HCT116 (cell line): ENCODE data around the gene ACBD6. TPM values are rescaled to one million over a fixed set of nuclear protein-coding genes. Genes with fewer than 3 reads are reported as not detected.

ENCODE experiments used
- ATAC-seq: fragments of 200-7000 bp; cut with Tn5 transposase; 2 replicates; pipeline ENCODE4 v1.9.1; 2020; ENCODE audit warnings: mild to moderate bottlenecking, moderate library complexity
- BruUV-seq: library from RNA; stranded (reverse); fragments of 400-500 nt; replicated peaks from 2 replicates; lab custom pipeline; 2021; lab: Mats Ljungman, UMichigan
- CTCF ChIA-PET: fragments of 300-600 bp; sonication (Branson Sonifier 250); formaldehyde crosslinking; loops from one replicate; lab custom pipeline; 2021; ENCODE audit warnings: antibody characterized with exemption; lab: Charles Lee
- POLR2A ChIA-PET: fragments of 300-600, 350-600 bp; sonication (Branson Sonifier 250); formaldehyde crosslinking; loops from one replicate; lab custom pipeline; 2021; ENCODE audit warnings: antibody characterized with exemption; lab: Charles Lee
- RAD21 ChIA-PET, 2 experiments: fragments of 300-600 bp; sonication (Branson Sonifier 250); formaldehyde crosslinking; loops; one replicate each; lab custom pipeline; 2023; ENCODE audit warnings: low total read pairs in 2 of 2; ENCODE audit not compliant: uncharacterized antibody in 2 of 2, unreplicated experiment in 2 of 2, low non-redundant PET in 1 of 2; lab: Charles Lee
- DNase-seq: peaks from one replicate; pipeline ENCODE4 v3.0.0-alpha.2; 2010; ENCODE audit warnings: low read depth, low spot score
- H2AFZ ChIP-seq: fragments of 200-600 bp; shearing (Covaris generic), sonication (generic); 2 replicates; pipeline ENCODE4 v1.6.1; 2017; ENCODE audit warnings: low read depth, mixed run types, mixed read lengths, antibody characterized with exemption, low read length; ENCODE audit not compliant: poor library complexity, severe bottlenecking
- H3K27ac ChIP-seq: 2 replicates; pipeline ENCODE4 v1.5.1; 2012; ENCODE audit warnings: low read depth, low read length
- H3K27me3 ChIP-seq: fragments of 200-600 bp; sonication (generic); 2 replicates; pipeline ENCODE4 v1.6.1; 2016; ENCODE audit warnings: mixed run types, low read length, mixed read lengths; ENCODE audit not compliant: insufficient read depth
- H3K36me3 ChIP-seq, 2 experiments: fragments of 200-500 bp in 1 of 2; fragments of 200-600 bp in 1 of 2; sonication (Bioruptor generic) in 1 of 2; sonication (generic) in 1 of 2; 2 replicates each; pipeline versions ENCODE4 v1.5.1 to v1.6.1; 2014 to 2016; ENCODE audit warnings: low read length in 2 of 2, inconsistent platforms in 1 of 2, mixed read lengths in 1 of 2, mixed run types in 1 of 2; ENCODE audit not compliant: insufficient read depth in 2 of 2, control insufficient read depth in 1 of 2
- H3K4me1 ChIP-seq, 2 experiments: fragments of 200-600 bp in 1 of 2; sonication (generic) in 1 of 2; 2 replicates each; pipeline versions ENCODE4 v1.5.1 to v1.6.1; 2012 to 2017; ENCODE audit warnings: low read length in 2 of 2, inconsistent platforms in 1 of 2, mild to moderate bottlenecking in 1 of 2, mixed read lengths in 1 of 2, mixed run types in 1 of 2, moderate library complexity in 1 of 2; ENCODE audit not compliant: insufficient read depth in 2 of 2, control insufficient read depth in 1 of 2
- H3K4me2 ChIP-seq: fragments of 200-600 bp; sonication (generic); 2 replicates; pipeline ENCODE4 v1.6.1; 2017; ENCODE audit warnings: mixed run types, low read length, mixed read lengths
- H3K4me3 ChIP-seq, 2 experiments: fragments of 200-600 bp in 1 of 2; sonication (generic) in 1 of 2; replicated peaks in 1 of 2; 2 replicates each; pipeline ENCODE4 v1.5.1; 2011 to 2016; ENCODE audit warnings: low read length in 2 of 2, control low read depth in 1 of 2, low read depth in 1 of 2, mild to moderate bottlenecking in 1 of 2, mixed read lengths in 1 of 2, mixed run types in 1 of 2
- H3K79me2 ChIP-seq: fragments of 200-600 bp; sonication (generic); 2 replicates; pipeline ENCODE4 v1.6.1; 2017; ENCODE audit warnings: mild to moderate bottlenecking, mixed run types, low read length, moderate library complexity, mixed read lengths; ENCODE audit not compliant: insufficient read depth
- H3K9ac ChIP-seq: fragments of 200-600 bp; sonication (generic); 2 replicates; pipeline ENCODE4 v1.6.1; 2016; ENCODE audit warnings: low read length, mixed read lengths
- H3K9me2 ChIP-seq: fragments of 200-600 bp; sonication (generic), shearing (Covaris generic); 2 replicates; pipeline ENCODE4 v1.6.1; 2017; ENCODE audit warnings: mixed run types, mild to moderate bottlenecking, moderate library complexity; ENCODE audit not compliant: insufficient read depth
- H3K9me3 ChIP-seq, 2 experiments: fragments of 200-500 bp in 1 of 2; fragments of 200-600 bp in 1 of 2; sonication (Bioruptor generic) in 1 of 2; sonication (generic) in 1 of 2; 2 replicates each; pipeline ENCODE4 v1.6.1; 2014 to 2017; ENCODE audit warnings: low read length in 2 of 2, mixed read lengths in 2 of 2, inconsistent platforms in 1 of 2, low read depth in 1 of 2, mild to moderate bottlenecking in 1 of 2, mixed run types in 1 of 2, moderate library complexity in 1 of 2; ENCODE audit not compliant: control insufficient read depth in 1 of 2, insufficient read depth in 1 of 2
- H4K20me1 ChIP-seq: fragments of 200-600 bp; sonication (generic), shearing (Covaris generic); 2 replicates; pipeline ENCODE4 v1.6.1; 2017; ENCODE audit warnings: mixed run types, mild to moderate bottlenecking, moderate library complexity; ENCODE audit not compliant: insufficient read depth
- ATF3 ChIP-seq: IDR thresholded peaks from 2 replicates; pipeline ENCODE4 v1.6.1; 2012
- CBX3 ChIP-seq: IDR thresholded peaks from 2 replicates; pipeline ENCODE4 v1.6.1; 2012; ENCODE audit warnings: low read depth
- CEBPB ChIP-seq: IDR thresholded peaks from 2 replicates; pipeline ENCODE4 v1.6.1; 2012; ENCODE audit warnings: low read depth
- CTCF ChIP-seq, 3 experiments: fragments of 200-600 bp in 1 of 3; sonication (generic) in 1 of 3; IDR thresholded peaks in 2 of 3; conservative IDR thresholded peaks in 1 of 3; 2 replicates each; pipeline ENCODE4 v1.5.1; 2012 to 2017; ENCODE audit warnings: low read depth in 2 of 3, low read length in 2 of 3, antibody characterized with exemption in 1 of 3, borderline replicate concordance in 1 of 3, control low read depth in 1 of 3, mild to moderate bottlenecking in 1 of 3, mixed read lengths in 1 of 3, mixed run types in 1 of 3, moderate library complexity in 1 of 3; ENCODE audit not compliant: insufficient read depth in 1 of 3
- ELF1 ChIP-seq: IDR thresholded peaks from 2 replicates; pipeline ENCODE4 v1.6.1; 2012; ENCODE audit warnings: low read depth, borderline replicate concordance
- EZH2 ChIP-seq: fragments of 200-600 bp; sonication (generic); IDR thresholded peaks from 2 replicates; pipeline ENCODE4 v1.6.1; 2017; ENCODE audit warnings: antibody characterized with exemption, mixed run types
- EZH2phosphoT487 ChIP-seq: fragments of 200-600 bp; IDR thresholded peaks from 2 replicates; pipeline ENCODE4 v1.6.1; 2018; ENCODE audit warnings: antibody characterized with exemption, borderline replicate concordance
- FOSL1 ChIP-seq: IDR thresholded peaks from 2 replicates; pipeline ENCODE4 v1.6.1; 2012; ENCODE audit warnings: low read depth
- MAX ChIP-seq: IDR thresholded peaks from 2 replicates; pipeline ENCODE4 v1.6.1; 2012
- POLR2AphosphoS5 ChIP-seq: IDR thresholded peaks from 2 replicates; pipeline ENCODE4 v1.6.1; 2011; ENCODE audit warnings: mild to moderate bottlenecking, low read depth, low read length, moderate library complexity
- RAD21 ChIP-seq: IDR thresholded peaks from 2 replicates; pipeline ENCODE4 v1.6.1; 2012; ENCODE audit warnings: low read depth, mild to moderate bottlenecking
- REST ChIP-seq: IDR thresholded peaks from 2 replicates; pipeline ENCODE4 v1.6.1; 2012; ENCODE audit warnings: low read depth
- SIN3A ChIP-seq: IDR thresholded peaks from 2 replicates; pipeline ENCODE4 v1.6.1; 2012; ENCODE audit warnings: low read depth
- SP1 ChIP-seq: IDR thresholded peaks from 2 replicates; pipeline ENCODE4 v1.6.1; 2012; ENCODE audit warnings: low read depth
- SRF ChIP-seq: IDR thresholded peaks from 2 replicates; pipeline ENCODE4 v1.6.1; 2012; ENCODE audit warnings: low read depth
- YY1 ChIP-seq: IDR thresholded peaks from 2 replicates; pipeline ENCODE4 v1.6.1; 2011; ENCODE audit warnings: low read length, low read depth, moderate library complexity, mild to moderate bottlenecking; ENCODE audit not compliant: insufficient replicate concordance; ENCODE audit errors: extremely low read depth
- ZBTB33 ChIP-seq: IDR thresholded peaks from 2 replicates; pipeline ENCODE4 v1.6.1; 2011; ENCODE audit warnings: mild to moderate bottlenecking, low read length, moderate library complexity; ENCODE audit not compliant: insufficient replicate concordance; ENCODE audit errors: extremely low read depth
- ZFX ChIP-seq: fragments of 450-650 bp; IDR thresholded peaks from 2 replicates; pipeline ENCODE4 v1.6.1; 2017
- ZNF274 ChIP-seq: fragments of 200-500 bp; sonication (Bioruptor generic); IDR thresholded peaks from 2 replicates; pipeline ENCODE4 v1.6.1; 2014; ENCODE audit warnings: mild to moderate bottlenecking, low read depth, low read length, inconsistent platforms
- intact Hi-C: fragments of 100-400 bp; cut with micrococcal nuclease; formaldehyde crosslinking; loops from 2 replicates; pipeline ENCODE4 v1.10.0; 2022
- total RNA-seq: library from RNA; stranded (reverse); gene quantifications from one replicate; pipeline ENCODE4 v1.2.1, GENCODE V29; 2021; ENCODE audit not compliant: unreplicated experiment

Gene ACBD6
- total RNA-seq, 1 experiment from 2014 or later, result 43.2 TPM

GRCh38 chr1:180256341-180257027 is 245.9 kb downstream of the ACBD6 start:
- ChIA-PET RAD21 (no interaction called here), POLR2A (no interaction called here), CTCF (no interaction called here)
- no peaks in the 10 kb centered on the region for H3K27me3 ChIP-seq
- H3K4me3 ChIP-seq, result no peak overlapping the region
- H3K9me3 ChIP-seq, result no peaks in the 10 kb centered on the region
- H3K79me2 ChIP-seq, result no peaks in the 10 kb centered on the region
- DNase-seq (no peak), ATAC-seq (no peak)
- H3K9ac ChIP-seq, result no peak overlapping the region
- intact Hi-C loops, result no loop called here
- H4K20me1 ChIP-seq, result no peaks in the 10 kb centered on the region
- no peaks in the 10 kb centered on the region for H3K36me3 ChIP-seq
- no peak overlapping the region for H3K27ac ChIP-seq
- no peaks in the 10 kb centered on the region for H3K9me2 ChIP-seq
- no peak overlapping the region for H3K4me2 ChIP-seq
- no peak overlapping the region for H2AFZ ChIP-seq
- TF ChIP-seq YY1, result no peak
- no peak for TF ChIP-seq ATF3
- no peak for TF ChIP-seq SP1
- no peak for TF ChIP-seq SRF
- no peak for TF ChIP-seq RAD21
- TF ChIP-seq CBX3, result no peak
- TF ChIP-seq MAX, result no peak
- no peak for TF ChIP-seq POLR2AphosphoS5
- no peak for TF ChIP-seq CTCF (IDR thresholded peaks at IDR 0.05 in 2 of 3, conservative IDR thresholded peaks at IDR 0.05 in 1 of 3; ENCODE audit: borderline replicate concordance in 1 of 3, insufficient read depth in 1 of 3, low read depth in 2 of 3, low read length in 2 of 3)
- TF ChIP-seq ZFX, result no peak
- TF ChIP-seq ELF1, result no peak
- no peak for TF ChIP-seq EZH2phosphoT487
- TF ChIP-seq FOSL1, result no peak
- TF ChIP-seq REST, result no peak
- TF ChIP-seq ZNF274, result no peak
- no peak for TF ChIP-seq ZBTB33
- TF ChIP-seq CEBPB, result no peak
- no peak for TF ChIP-seq SIN3A
- TF ChIP-seq EZH2, result no peak
- no peaks in the 10 kb centered on the region for H3K4me1 ChIP-seq
- no TSS peak for BruUV-seq
